Raji (cell line): Measurements from ENCODE around the gene FGD4.

ENCODE experiments used
- POLR2A ChIP-seq: IDR thresholded peaks from 2 replicates; pipeline ENCODE4 v1.6.1; 2011; ENCODE audit warnings: low read depth, low read length, control low read depth; ENCODE audit not compliant: insufficient read depth

FGD4 gene

GRCh38 chr12:32681272-32681671, 281.9 kb downstream of the FGD4 start:
- no peak for TF ChIP-seq POLR2A

DNA sequence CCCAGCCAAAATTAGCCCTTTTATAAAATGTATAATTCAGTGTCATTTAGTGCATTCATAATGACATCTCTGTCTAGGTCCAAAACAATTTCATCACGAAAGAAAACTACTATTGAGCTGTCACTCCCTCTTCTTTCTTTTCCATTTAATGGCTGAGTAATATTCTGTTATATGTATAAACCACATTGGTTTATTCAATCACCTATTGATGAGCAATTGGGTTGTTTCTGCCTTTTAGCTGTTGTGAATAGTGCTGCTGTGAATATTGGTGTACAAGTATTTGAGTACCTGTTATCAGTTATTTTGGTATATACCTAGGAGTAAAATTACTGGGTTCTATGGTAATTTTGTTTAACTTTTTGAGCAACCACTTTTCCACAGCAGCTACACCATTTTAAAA, 287.0 kb downstream of the FGD4 start:
- no peak for TF ChIP-seq POLR2A

GRCh38 chr12:32688786-32689185, 289.4 kb downstream of the FGD4 start:
- no peak for TF ChIP-seq POLR2A

DNA sequence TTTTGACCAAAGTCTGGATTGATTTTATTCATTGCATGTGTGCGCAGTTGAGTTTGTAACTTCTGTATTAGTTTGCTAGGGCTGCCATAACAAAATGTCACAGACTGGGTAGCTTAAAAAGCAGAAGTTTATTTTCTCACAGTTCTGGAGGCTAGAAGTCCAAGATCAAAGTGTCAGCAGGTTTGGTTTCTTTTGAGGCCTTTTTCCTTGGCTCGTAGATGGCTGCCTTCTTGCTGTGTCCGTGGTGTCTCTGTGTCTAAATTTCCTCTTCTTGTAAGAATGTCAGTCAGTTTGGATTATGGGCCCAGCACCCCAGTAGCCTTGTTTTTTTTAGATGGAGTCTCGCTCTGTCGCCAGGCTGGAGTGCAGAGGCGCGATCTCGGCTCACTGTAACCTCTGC, 291.6 kb downstream of the FGD4 start:
- no peak for TF ChIP-seq POLR2A

GRCh38 chr12:32692358-32692757, 293.0 kb downstream of the FGD4 start:
- TF ChIP-seq POLR2A: no peak

GRCh38 chr12:32693036-32693435, 293.7 kb downstream of the FGD4 start:
- no peak for TF ChIP-seq POLR2A
